ENCODE data around the gene AGMAT.

AGMAT gene, protein sequence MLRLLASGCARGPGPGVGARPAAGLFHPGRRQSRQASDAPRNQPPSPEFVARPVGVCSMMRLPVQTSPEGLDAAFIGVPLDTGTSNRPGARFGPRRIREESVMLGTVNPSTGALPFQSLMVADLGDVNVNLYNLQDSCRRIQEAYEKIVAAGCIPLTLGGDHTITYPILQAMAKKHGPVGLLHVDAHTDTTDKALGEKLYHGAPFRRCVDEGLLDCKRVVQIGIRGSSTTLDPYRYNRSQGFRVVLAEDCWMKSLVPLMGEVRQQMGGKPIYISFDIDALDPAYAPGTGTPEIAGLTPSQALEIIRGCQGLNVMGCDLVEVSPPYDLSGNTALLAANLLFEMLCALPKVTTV

DNA sequence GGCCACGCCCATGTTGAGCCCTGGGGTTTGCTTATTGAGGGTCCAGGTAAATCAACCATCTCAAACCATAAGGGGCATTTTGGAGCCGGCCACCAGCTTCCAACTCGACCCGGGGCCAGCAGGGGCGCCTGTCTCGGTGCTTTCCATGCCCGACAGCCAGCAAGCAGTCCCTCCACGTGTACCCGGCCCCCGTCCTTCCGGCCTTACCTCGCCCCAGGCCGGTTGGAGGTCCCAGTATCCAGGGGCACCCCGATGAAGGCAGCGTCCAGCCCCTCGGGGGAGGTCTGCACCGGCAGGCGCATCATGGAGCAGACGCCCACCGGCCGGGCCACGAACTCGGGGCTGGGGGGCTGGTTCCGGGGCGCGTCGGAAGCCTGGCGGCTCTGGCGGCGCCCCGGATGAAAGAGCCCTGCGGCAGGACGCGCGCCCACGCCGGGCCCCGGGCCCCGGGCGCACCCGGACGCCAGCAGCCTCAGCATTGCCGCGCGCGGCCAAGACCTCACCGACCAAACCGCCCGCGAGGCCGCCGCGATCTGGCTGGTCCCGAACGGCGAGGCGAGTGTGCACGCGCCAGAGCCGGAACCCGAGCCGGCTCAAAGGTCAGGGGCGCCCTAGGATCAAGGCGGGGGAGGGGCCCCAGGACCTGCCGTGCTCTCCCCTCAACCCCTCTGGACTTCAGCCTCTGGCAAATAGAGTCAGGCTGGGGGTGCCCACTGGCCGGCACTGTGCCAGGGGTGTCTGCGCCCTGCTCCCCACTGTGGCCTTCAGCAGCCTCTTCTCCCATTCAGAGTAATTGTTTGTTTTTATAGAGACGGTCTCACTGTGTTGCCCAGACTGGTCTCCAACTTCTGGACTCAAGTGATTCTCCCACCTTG is at the start of gene AGMAT:
TSS of gene AGMAT (minus strand) at position 563 of the 875 bp plus-strand sequence. CDS start at position 479, 84 bp downstream.
- DNase-seq (ENCODE audit: low read depth in 3 of 3) = peak; percentile 24 to 70 (median 39)

DNA sequence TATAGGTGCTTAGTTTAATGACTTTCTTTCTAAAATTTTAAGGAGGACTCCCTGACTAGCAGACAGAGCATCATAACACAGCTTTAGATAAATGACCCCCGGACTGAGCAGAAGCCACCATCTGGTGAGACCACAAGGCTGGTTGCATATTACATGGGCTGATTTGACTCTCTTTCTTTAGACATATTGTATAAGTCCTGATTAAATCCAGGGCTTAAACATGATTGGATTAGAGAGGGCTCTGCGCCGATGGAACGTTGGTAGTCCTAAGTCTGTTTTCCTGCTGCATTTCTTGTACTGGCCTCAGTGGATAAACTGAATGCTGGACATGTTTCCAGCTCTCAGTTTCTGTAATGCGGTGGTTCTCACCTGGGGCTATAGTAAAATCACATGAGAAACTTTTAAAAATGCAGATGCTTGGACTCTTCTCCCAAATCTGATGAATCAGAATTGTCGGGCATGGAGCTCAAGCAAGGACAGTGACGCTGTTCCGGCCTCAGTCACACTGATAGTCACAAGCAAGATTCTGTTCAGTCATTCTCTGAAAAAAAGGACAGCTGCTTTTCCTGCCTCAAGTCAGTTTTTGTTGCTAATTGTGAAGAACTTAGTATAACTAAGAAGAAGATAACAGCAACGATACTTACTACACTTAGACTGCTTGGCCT is 49.0 kb upstream of the AGMAT start:
- DNase-seq (ENCODE audit: low read depth in 3 of 3) = no peak

DNA sequence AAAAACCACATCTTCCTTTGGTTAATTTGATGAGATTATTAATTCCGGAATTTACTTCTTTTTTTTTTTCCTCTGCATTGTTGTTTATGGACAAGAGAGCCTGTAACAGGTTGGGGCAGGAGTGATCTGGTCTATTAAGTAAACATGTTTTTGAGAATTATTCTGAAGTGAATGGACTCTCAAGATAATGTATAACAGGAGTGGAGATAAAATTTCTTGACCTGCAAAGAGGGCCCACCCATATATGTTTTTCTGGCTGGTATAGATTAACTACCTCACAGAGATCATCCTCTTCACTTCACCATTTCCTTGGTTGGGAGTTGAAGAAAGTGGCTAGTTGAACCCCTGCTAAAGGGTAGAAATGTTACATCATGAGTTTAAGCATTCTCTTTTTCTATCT is 43.2 kb upstream of the AGMAT start:
- no peak for DNase-seq (ENCODE audit: low read depth in 3 of 3)

DNA sequence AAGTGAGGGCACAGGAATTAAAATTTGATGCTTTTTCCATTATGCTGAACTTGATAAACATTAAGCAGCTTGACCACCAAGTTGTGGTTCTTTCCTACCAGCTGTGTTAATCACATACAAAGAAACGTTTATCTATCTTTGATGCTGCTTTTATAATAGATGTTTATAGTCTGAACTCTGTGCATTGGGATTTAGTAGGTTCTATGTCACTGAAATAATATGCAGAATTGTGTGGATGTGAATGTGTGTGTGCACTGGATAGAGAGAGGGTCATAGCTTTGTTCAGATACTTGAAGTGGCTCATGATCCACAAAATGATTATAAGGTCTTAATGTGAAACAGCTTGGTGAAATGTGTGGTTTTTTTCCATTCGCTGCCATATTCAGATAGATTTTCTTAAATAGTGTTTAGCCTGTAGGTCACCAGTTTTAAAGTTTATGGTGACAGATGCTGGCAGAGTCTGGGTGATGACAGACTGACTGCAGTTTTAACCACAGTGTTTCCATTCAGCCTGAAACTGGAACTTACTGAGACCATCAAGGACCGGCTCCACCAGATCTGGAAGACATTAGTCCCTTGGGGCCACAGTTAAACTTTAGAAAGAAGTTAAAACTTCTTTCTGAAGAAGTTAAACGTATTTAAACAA is 42.6 kb upstream of the AGMAT start:
- DNase-seq (ENCODE audit: low read depth in 3 of 3) = no peak

DNA sequence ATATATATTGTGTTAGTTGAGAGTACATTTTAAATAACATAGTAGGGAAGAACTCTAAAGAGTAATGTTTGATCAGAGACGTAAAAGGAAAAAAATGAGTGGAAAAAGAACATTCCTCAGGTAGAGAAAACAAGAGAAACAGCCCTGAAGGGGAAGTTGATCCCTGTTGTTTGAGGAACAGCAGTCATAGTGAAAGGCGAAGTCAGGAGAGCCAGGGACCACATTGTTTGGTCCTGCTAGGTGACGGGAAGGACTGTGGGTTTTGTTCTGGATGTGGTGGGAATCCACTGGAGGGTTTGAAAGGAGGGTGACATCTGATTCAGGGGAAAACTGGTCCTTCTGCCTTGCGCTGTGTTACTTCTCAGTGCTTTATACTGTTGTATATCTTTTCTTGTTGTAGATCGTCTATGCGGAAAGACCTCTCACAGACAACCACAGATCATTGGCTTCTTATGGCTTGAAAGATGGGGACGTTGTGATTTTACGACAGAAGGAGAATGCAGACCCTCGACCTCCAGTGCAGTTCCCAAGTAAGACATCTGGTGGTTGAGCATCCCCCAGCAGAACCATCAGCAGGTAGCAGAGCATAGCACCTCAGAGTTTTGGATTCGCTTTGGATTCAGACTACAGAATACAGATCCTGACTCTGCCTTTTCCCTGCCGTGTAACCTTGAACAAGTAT is 41.6 kb upstream of the AGMAT start:
- no peak for DNase-seq (ENCODE audit: low read depth in 3 of 3)

DNA sequence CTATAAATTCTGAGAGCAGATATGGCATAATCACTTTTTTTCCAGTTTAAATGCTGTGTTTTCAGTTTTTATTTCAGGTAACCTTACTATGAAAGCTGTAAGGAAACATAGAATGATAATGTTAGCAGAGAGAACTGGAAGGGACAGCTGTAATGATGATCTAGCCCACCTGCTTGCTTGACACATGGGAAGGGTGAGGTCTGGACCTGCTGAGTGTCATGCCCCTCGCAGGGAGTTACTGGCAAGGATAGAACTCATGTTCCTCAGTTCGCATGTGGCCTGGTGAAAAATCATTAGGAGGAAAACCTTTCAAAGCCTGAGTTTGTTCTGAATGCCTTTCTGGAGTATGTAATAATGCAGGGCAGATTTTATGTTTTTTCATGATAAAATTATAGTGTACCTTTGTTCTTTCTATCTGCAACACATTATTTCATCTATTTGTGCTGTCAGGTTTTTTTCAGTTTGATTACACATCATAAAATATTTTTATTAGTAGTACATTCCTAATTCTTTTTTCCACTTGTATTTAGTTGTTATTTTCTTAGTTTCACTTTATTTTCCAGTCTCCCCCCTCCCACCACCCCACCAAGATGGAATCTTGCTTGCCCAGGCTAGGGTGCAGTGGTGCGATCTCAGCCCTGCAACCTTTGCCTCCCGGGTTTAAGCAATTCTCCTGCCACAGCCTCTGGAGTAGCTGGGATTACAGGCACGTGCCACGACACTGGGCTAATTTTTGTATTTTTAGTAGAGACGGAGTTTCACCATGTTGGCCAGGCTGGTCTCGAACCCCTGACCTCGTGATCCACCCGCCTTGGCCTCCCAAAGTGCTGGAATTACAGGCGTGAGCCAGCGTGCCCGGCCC is 40.4 kb upstream of the AGMAT start:
- no peak for DNase-seq (ENCODE audit: low read depth in 3 of 3)

DNA sequence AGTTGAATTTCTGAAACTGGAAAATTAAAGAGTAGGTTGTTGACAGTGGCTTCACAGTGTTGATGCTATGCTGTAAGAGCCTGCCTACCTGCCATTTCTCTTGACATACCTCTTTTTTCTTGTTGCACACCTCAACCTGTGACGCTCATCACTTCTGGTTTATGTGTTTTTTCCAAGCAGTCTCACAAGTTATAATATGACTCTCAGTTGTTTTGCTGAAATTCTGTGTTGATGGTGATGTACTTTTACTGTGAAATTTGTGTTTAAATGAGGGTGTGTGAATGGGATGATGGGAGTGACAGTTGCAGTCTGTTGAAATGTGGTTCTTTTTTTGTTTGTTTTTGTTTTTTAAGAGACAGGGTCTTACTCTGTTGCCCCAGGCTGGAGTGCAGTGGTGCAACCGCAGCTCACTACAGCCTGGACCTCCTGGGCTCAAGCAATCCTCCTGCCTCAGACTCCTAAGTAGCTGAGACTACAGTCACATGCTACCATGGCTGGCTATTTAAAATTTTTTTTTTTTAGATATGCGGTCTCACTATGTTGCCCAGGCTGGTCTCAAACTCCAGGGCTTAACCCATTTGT is 39.4 kb upstream of the AGMAT start:
- no peak for DNase-seq (ENCODE audit: low read depth in 3 of 3)

DNA sequence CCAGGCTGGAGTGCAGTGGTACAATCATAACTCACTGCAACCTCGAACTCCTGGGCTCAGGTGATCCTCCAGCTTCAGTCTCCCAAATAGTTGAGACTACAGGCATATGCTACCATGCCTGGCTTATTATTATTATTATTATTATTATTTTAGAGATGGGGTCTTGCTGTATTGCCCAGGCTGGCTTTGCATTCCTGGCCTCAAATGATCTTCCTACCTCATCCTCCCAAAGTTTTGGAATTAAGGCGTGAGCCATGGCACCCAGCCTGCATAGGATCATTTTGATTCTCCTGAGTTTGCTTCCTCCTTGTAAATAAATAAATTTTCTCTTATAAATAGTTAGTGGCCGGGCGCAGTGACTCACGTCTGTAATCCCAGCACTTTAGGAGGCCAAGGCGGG is 38.6 kb upstream of the AGMAT start:
- DNase-seq (ENCODE audit: low read depth in 3 of 3) = no peak

DNA sequence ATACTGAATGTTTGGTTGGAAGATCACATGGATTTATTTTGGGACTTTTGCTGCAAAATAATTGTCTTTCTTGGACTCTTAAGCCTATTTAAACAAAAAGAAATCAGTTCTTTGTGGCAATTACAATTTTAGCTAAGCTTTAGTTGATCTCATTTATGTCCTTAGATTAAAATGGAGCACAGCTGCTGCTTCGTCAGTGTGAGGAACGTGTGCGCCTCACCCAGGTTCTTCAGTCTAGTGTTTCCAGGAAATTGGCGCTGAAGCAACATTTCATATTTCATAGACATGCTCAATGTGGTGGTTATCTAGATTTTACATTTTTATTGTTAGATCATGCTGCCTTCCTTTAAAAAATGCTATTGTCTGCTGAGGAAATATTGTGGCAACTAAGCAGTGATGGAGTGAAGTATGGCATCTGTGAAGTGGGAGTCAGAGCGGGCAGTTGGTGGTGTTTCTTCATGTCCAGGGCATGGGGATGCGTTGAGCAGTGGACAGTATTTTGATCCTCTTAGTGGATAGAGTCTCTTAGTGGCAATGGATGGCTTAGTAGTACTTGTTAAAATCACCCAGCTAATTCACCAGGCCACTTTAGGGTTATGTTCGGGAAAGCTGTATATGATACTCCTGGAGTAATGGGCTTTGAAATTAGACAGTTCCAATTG is 38.0 kb upstream of the AGMAT start:
- no peak for DNase-seq (ENCODE audit: low read depth in 3 of 3)

DNA sequence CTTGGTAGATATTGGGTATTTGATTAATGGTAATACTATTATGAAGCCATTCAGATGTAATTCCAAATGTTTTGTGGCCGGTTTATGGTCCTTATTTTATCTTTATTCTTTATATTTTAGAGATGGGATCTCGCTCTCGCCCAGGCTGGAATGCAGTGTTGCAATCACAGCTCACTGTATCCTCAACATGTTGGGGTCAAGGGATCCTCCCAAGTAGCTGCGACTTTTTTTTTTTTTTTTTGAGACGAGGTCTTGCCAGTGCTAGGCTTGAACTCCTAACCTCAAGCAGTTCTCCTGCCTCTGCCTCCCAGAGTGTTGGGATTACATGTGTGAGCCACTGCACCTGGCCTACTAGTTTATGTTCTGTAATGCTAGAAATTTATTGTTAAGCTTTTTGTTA is 37.1 kb upstream of the AGMAT start:
- no peak for DNase-seq (ENCODE audit: low read depth in 3 of 3)

DNA sequence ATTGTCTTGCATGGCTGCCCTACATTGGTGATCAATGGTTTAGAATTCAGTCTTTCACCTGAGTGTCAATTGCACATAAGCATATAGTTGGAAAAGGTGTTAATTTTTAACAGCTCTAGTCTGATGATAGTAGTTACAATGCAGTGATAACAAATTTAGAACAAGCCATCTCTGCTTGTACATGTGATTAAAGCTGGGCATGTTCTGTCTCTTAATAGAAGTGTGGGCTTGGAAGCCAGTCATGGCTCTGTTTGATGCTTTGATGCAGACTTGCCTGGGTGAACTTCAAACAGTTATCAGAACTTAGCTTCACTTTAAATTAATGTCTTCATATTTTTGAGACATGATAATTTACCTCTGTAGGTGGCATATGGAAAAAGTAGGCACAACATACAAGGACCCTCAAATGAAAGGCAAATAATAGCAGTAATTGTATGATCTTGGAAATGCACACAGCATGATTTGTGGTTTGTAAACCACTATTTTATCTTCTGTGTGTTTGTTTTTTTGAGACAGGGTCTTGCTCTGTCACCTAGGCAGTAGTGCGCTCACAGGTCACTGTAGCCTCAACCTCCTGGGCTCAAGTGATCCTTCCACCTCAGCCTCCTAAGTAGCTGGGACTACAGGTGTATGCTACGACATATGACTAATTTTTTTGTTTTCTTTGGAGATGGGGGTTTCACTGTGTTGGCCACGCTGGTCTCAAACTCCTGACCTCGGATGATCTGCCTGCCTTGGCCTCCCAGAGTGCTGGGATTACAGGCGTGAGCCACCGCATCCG is 36.2 kb upstream of the AGMAT start:
- DNase-seq (ENCODE audit: low read depth in 3 of 3) = no peak

DNA sequence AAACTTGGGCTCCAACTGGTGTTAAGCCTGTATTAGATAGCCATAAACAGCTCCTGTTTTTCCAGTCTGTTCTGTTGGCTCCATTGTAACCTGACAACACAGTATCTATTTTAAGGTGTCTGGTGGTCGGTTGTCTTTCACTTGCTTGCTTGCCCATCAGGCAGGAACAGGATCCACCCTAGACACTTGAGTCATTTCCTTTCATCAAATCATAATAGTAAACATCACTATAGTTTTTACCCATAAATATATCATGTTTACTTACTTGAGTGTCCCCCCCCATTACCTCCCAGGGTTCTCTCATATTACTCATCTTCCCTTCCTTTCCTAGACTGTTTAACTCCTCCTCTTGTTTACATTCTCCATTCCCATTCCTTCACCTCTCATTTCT is 35.3 kb upstream of the AGMAT start:
- DNase-seq (ENCODE audit: low read depth in 3 of 3) = no peak

DNA sequence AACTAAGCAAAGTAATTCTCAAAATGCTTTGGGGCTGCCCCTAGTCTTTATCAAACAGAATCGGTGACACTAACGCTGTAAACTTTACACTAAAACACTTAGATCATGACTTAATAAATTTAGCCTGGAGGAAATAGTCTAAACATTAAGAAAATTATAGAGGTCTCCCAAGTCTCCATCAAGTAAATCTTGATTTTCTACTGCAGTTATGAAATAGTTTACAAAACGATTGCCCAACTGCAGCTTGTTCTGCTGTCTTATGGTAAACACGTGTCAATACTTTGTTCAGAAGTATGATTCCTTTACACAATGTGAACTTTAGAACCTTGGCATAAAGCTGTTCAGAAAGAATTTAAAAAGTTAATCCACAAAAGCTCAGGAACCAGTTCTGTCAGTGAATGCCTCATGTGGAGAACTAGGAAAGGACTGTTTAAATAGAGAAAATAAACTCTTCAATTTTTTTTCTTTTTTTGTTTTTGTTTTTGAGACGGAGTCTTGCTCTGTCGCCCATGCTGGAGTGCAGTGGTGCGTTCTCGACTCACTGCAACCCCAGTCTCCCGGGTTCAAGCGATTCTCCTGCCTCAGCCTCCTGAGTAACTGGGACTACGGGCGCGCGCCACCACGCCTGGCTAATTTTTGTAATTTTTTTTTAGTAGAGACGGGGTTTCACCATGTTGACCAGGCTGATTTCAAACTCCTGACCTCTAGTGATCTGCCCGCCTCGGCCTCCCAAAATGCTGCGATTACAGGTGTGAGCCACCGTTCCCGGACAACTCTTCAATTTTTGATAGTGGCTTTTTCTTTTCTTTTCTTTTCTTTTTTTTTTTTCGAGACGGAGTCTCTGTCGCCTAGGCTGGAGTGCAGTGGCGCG is 34.0 kb upstream of the AGMAT start:
- DNase-seq (ENCODE audit: low read depth in 3 of 3) = no peak

DNA sequence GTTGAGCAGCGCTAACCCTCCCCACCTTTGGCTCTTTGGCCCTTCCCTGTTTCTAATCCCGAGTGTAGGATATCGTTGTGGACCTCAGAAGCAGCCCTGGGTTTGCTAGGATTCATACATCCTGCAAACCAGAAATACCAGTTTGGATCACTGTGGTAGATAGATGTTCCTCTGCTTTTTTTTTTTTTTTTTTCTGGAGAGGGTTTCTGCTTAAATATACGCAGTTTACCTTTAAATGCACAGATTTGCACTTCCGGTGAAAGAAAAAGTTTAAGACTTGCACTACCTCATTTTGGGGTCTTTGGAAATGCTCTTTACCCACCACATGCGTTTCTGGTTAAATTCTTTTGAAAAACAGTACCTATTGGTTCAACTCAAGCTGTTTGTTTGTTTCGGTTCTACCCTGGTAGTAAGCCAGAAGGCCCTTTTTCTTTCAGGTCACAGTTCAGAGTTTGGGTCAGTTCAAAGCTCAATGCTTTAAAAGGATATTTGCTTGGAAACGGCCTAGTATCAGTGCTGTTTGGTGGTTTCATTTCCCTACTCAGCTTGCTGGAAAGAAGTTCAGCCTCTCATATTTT is 33.3 kb upstream of the AGMAT start:
- DNase-seq (ENCODE audit: low read depth in 3 of 3) = no peak

DNA sequence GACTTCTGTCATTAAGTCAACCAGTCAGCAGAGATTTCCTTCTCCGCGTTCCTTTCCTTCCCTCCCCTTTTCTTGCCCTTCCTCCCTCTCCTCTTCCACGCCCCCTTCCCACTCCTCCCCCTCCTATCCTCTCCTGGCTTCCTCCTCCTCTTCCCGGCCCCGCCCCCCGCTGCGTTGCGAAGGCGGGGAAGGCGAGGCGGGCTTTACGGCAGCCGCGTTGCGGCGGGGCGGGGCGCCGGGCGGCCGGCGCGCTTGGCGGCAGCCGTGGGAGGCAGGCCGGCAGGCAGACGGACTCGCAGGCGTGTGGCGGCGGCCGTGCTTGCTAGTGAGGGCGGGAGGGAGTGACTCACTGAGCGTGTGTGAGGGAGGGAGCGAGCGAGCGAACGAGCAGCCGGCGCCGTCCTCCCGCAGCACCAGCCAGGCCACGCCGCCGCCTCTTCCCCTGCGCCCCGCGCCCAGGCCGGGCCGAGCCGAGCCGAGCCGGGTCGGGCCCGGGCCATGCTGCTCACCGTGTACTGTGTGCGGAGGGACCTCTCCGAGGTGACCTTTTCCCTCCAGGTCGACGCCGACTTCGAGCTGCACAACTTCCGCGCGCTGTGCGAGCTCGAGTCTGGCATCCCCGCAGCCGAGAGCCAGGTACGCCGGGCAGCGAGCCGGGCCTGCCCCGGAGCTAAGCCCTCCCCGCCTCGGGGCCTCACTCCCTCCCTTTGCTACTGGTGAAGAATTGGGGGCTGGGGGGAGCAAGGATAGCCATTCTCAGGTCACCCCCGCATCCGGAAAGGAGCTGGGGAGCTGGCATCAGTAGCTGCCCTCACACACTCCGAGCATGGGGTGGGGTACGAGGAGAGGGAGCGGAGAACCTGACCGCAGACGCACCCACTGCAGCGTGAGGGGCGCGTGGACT is 32.6 kb upstream of the AGMAT start, which contains the start of gene DDI2:
TSS of gene DDI2 (plus strand) at position 286 of the 904 bp plus-strand sequence. CDS start at position 499, 213 bp downstream.
- peak; percentile 84 to 93 (median 91) for DNase-seq (ENCODE audit: low read depth in 3 of 3)
